Lower leg skin (tissue), 3 donors: ENCODE data around the gene NBL1.

Experiments
- CTCF ChIP-seq, 3 donors: fragments of 450-650 bp; IDR thresholded peaks; one replicate each; pipeline ENCODE4 v1.5.1; 2016; ENCODE audit warnings: antibody characterized with exemption in 3 of 3, mild to moderate bottlenecking in 3 of 3, moderate library complexity in 2 of 3
- POLR2A ChIP-seq, 2 donors: fragments of 450-650 bp; IDR thresholded peaks; one replicate each; pipeline ENCODE4 v1.6.1; 2016 to 2017; ENCODE audit warnings: antibody characterized with exemption in 2 of 2, mild to moderate bottlenecking in 1 of 2, moderate library complexity in 1 of 2

DNA sequence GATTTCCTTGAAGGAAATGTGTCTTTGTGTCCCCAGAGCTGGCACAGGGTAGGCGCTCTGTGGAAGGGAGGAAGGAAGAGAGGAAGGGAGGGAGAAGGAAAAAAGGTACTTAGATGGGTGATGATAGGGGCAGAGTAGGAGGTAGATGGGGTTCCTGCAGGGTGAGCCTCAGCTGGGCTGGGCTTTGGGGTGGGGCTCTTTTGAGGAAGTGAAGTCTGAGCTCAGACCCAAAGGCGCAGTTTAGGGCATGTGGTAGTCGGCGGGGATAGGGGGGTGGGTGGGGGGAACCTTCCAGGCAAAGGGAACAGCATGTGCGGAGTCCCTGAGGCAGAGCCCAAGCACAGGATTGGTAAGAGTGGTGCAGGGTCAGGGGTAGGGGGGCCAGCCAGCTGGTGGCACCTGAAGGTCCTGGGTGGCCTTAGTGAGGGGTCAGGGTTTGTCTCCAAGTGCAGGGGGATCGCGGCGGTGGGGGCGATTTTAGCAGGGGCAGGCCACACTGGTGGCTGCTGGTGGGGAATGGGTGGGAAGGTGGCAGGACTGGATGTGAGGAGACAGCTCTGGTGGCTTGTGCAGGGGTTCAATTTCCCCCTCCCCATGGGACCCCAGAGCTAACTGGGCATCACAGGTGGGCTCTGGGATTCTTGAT lies 12.1 kb downstream of the NBL1 start:
- TF ChIP-seq CTCF (IDR thresholded peaks at IDR 0.05): no peak
- TF ChIP-seq POLR2A (IDR thresholded peaks at IDR 0.05): no peak
